ENCODE data around the gene CMTR1.

Gene CMTR1

DNA sequence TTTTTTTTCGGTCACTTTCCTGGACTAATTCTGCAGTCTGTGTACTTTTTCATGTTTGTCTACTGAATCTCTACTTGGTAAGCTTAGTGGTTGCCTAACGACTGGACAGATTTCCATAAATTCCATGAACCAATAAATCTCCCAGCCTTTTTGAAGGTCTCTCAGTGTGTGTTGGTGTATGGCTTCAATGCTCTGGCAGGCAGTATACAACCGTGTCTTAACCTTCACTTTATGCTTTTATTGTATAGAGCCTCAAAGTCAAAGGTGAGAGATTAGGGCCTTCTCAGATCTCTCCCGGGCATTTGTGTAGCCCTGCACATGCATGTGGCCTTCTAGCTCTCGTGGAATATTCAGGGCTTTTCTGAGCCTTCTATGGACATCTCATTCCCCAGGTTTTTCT, 14.3 kb upstream of the CMTR1 start:
- no peak for TF ChIP-seq ZFX (IDR thresholded peaks at IDR 0.05; ENCODE audit: borderline replicate concordance)
- TF ChIP-seq, protein P1, sequence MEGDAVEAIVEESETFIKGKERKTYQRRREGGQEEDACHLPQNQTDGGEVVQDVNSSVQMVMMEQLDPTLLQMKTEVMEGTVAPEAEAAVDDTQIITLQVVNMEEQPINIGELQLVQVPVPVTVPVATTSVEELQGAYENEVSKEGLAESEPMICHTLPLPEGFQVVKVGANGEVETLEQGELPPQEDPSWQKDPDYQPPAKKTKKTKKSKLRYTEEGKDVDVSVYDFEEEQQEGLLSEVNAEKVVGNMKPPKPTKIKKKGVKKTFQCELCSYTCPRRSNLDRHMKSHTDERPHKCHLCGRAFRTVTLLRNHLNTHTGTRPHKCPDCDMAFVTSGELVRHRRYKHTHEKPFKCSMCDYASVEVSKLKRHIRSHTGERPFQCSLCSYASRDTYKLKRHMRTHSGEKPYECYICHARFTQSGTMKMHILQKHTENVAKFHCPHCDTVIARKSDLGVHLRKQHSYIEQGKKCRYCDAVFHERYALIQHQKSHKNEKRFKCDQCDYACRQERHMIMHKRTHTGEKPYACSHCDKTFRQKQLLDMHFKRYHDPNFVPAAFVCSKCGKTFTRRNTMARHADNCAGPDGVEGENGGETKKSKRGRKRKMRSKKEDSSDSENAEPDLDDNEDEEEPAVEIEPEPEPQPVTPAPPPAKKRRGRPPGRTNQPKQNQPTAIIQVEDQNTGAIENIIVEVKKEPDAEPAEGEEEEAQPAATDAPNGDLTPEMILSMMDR (IDR thresholded peaks at IDR 0.05): no peak
- no peak overlapping the region for H3K27ac ChIP-seq

- TF ChIP-seq, protein P1 (IDR thresholded peaks at IDR 0.05): no peak
- no peak for TF ChIP-seq ZFX (IDR thresholded peaks at IDR 0.05; ENCODE audit: borderline replicate concordance)
- H3K27ac ChIP-seq: no peak overlapping the region
Measured at GRCh38 chr6:37426058-37426944, 6.7 kb upstream of the CMTR1 start.

DNA sequence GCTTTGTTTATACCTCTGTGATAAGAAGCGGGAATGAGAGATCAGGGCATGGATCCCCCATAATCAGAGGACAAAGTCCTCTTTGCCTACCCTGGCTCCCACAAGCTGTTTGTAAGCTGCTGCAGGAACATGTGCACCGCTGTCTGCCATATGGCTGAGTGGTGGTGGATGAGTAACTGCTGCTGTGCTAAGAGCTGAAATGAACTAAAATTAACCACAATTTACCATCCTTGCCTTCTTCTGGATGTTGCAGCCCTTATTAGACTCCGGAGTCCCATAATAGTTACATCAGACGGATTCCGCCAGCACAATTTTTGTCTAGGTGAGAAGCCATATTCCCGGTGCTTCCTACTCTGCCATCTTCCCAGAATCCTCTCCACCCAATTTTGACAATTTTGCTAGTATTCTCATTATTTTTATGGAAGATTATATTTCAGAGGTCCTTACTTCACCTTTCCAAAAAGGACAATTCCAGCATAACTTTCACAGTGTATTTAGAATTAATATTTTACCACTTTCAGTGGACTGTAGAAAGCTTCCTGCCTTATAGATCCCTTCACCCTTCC, 6.0 kb upstream of the CMTR1 start:
- H3K27ac ChIP-seq: no peak overlapping the region
- TF ChIP-seq ZFX (IDR thresholded peaks at IDR 0.05; ENCODE audit: borderline replicate concordance): no peak
- TF ChIP-seq, protein P1 (IDR thresholded peaks at IDR 0.05): no peak

DNA sequence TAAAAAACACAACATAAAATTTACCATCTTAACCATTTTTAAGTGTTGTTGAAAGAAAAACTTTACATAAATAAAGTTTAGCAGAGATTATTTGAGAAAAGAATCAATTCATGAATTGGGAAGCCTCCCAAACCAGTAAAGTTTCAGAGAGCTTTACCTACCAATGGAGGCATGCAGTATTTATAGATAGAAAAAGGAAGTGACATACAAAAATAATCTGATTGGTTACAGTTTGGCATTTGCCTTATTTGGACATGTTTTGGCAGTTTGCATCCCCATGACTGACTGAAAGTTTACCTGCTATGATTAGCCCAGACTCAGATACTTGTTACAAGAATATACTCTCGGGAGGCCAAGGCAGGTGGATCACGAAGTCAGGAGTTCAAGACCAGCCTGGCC, 3.7 kb upstream of the CMTR1 start:
- no peak for TF ChIP-seq ZFX (IDR thresholded peaks at IDR 0.05; ENCODE audit: borderline replicate concordance)
- TF ChIP-seq, protein P1 (IDR thresholded peaks at IDR 0.05): no peak
- no peak overlapping the region for H3K27ac ChIP-seq

DNA sequence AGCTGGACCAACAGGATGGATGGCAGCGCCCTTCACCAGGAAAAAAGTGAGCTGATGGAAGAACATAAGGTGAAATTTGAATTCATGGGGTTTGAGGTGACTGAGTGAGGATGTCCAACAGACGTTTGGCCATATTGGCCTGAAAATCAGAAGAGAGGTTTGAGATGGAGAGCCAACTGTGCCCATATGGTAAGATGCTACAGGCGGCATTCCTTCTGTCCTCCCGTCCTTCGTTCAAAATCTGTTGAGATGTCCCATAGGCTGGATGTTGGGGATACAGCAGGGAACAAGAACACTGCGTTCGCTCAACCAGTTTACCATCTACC, 468 bp upstream of the CMTR1 start:
- TF ChIP-seq, protein P1 (IDR thresholded peaks at IDR 0.05): no peak
- peak overlapping the region; percentile 63 for H3K27ac ChIP-seq

DNA sequence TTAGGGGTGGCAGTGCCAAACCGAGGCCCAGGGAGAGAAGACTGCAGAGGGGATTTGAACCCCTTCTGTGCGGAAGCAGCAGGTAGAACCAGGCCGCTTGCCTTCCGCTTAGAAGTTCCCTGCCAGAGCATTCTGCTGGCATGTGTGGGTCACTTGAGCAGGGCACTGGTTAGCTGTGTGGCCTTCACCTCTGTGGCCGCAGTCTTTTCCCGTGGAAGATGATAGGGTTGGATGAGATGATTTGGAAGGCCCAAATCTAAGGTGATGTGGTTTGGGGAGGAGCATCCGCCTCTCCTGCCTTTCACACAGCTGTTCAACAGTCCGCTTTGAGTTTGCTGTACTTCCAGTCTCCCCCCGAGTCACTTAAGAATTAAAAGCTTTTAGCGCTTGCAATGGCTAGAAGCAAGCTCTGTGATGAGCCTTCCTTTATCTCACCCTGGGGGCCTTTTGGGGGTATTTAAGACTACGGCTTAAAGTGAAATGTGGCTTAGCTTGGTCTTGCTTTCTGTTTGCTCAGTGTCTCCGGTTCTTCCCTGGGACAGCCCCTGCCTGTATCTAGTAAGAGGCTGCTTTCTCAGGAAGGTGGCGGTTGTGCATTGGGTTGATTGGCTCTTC, 743 bp downstream of the CMTR1 start:
- peak overlapping the region; percentile 63 for H3K27ac ChIP-seq
- TF ChIP-seq, protein P1 (IDR thresholded peaks at IDR 0.05): no peak
- no peak for TF ChIP-seq ZFX (IDR thresholded peaks at IDR 0.05; ENCODE audit: borderline replicate concordance)

GRCh38 chr6:37435373-37435772, 2.4 kb downstream of the CMTR1 start:
- no peak overlapping the region for H3K27ac ChIP-seq
- TF ChIP-seq ZFX (IDR thresholded peaks at IDR 0.05; ENCODE audit: borderline replicate concordance): no peak
- TF ChIP-seq, protein P1 (IDR thresholded peaks at IDR 0.05): no peak

Data from 22Rv1 (cell line).